ENCODE results near the gene PRRC2C. TPM values are rescaled to one million over a fixed set of nuclear protein-coding genes. Genes with fewer than 3 reads are reported as not detected.

Gene PRRC2C
- total and polyA plus RNA-seq, 2 experiments from 2014 or later, result 186 to 368 TPM

DNA sequence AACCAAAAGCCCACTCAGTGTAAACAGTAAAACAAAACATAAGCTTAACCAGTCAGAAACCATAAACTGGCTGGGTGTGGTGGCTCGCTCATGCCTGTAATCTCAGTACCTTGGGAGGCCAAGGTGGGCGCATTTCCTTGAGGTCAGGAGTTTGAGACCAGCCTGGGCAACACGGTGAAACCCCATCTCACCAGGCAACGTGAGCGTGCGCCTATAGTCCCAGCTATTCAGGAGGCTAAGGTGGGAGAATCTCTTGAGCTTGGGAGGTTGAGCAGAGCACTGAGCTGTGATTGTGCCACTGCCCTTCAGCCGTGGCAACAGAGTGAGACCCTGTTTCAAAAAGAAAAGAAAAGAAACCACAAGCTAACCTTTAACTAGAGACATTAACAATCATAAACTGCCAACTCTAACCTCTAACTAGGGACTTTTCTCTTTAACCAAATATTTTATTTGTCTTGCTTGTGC, 13.1 kb upstream of the PRRC2C start:
- ATAC-seq, result no peak
- no peak overlapping the region for H3K4me2 ChIP-seq
- Mint-ChIP-seq H3K4me1 (no peaks in the 10 kb centered on the region), H3K27me3 (ENCODE audit: insufficient read depth, low read depth, poor library complexity) (no peaks in the 10 kb centered on the region), H3K27ac (no peak overlapping the region), H3K4me3 (no peak overlapping the region), H3K36me3 (ENCODE audit: low read depth) (no peaks in the 10 kb centered on the region), H3K9me3 (no peaks in the 10 kb centered on the region; the same call in 2 of the 3 replicates)
- no peaks in the 10 kb centered on the region for H3K79me2 ChIP-seq (replicated peaks; ENCODE audit: insufficient read depth)
- no peaks in the 10 kb centered on the region for H4K20me1 ChIP-seq (replicated peaks; ENCODE audit: insufficient read depth)
- no peaks in the 10 kb centered on the region for H3K36me3 ChIP-seq (ENCODE audit: insufficient read depth)
- H3K27ac ChIP-seq (ENCODE audit: low read depth), result no peak overlapping the region
- H3K27me3 ChIP-seq (ENCODE audit: insufficient read depth), result no peaks in the 10 kb centered on the region
- no peak for TF ChIP-seq ZNF331 (CRISPR knock-in tag; IDR thresholded peaks at IDR 0.05; ENCODE audit: low read depth)
- TF ChIP-seq, protein P1, sequence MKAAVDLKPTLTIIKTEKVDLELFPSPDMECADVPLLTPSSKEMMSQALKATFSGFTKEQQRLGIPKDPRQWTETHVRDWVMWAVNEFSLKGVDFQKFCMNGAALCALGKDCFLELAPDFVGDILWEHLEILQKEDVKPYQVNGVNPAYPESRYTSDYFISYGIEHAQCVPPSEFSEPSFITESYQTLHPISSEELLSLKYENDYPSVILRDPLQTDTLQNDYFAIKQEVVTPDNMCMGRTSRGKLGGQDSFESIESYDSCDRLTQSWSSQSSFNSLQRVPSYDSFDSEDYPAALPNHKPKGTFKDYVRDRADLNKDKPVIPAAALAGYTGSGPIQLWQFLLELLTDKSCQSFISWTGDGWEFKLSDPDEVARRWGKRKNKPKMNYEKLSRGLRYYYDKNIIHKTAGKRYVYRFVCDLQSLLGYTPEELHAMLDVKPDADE (IDR thresholded peaks at IDR 0.05), result no peak
- no peak for TF ChIP-seq CREB1 (CRISPR knock-in tag; IDR thresholded peaks at IDR 0.05; ENCODE audit: low read depth)
- TF ChIP-seq NANOG (IDR thresholded peaks at IDR 0.05; ENCODE audit: borderline replicate concordance), result no peak
- TF ChIP-seq, protein P2, sequence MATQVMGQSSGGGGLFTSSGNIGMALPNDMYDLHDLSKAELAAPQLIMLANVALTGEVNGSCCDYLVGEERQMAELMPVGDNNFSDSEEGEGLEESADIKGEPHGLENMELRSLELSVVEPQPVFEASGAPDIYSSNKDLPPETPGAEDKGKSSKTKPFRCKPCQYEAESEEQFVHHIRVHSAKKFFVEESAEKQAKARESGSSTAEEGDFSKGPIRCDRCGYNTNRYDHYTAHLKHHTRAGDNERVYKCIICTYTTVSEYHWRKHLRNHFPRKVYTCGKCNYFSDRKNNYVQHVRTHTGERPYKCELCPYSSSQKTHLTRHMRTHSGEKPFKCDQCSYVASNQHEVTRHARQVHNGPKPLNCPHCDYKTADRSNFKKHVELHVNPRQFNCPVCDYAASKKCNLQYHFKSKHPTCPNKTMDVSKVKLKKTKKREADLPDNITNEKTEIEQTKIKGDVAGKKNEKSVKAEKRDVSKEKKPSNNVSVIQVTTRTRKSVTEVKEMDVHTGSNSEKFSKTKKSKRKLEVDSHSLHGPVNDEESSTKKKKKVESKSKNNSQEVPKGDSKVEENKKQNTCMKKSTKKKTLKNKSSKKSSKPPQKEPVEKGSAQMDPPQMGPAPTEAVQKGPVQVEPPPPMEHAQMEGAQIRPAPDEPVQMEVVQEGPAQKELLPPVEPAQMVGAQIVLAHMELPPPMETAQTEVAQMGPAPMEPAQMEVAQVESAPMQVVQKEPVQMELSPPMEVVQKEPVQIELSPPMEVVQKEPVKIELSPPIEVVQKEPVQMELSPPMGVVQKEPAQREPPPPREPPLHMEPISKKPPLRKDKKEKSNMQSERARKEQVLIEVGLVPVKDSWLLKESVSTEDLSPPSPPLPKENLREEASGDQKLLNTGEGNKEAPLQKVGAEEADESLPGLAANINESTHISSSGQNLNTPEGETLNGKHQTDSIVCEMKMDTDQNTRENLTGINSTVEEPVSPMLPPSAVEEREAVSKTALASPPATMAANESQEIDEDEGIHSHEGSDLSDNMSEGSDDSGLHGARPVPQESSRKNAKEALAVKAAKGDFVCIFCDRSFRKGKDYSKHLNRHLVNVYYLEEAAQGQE (IDR thresholded peaks at IDR 0.05; ENCODE audit: unreplicated experiment), result no peak
- TF ChIP-seq, protein P3, sequence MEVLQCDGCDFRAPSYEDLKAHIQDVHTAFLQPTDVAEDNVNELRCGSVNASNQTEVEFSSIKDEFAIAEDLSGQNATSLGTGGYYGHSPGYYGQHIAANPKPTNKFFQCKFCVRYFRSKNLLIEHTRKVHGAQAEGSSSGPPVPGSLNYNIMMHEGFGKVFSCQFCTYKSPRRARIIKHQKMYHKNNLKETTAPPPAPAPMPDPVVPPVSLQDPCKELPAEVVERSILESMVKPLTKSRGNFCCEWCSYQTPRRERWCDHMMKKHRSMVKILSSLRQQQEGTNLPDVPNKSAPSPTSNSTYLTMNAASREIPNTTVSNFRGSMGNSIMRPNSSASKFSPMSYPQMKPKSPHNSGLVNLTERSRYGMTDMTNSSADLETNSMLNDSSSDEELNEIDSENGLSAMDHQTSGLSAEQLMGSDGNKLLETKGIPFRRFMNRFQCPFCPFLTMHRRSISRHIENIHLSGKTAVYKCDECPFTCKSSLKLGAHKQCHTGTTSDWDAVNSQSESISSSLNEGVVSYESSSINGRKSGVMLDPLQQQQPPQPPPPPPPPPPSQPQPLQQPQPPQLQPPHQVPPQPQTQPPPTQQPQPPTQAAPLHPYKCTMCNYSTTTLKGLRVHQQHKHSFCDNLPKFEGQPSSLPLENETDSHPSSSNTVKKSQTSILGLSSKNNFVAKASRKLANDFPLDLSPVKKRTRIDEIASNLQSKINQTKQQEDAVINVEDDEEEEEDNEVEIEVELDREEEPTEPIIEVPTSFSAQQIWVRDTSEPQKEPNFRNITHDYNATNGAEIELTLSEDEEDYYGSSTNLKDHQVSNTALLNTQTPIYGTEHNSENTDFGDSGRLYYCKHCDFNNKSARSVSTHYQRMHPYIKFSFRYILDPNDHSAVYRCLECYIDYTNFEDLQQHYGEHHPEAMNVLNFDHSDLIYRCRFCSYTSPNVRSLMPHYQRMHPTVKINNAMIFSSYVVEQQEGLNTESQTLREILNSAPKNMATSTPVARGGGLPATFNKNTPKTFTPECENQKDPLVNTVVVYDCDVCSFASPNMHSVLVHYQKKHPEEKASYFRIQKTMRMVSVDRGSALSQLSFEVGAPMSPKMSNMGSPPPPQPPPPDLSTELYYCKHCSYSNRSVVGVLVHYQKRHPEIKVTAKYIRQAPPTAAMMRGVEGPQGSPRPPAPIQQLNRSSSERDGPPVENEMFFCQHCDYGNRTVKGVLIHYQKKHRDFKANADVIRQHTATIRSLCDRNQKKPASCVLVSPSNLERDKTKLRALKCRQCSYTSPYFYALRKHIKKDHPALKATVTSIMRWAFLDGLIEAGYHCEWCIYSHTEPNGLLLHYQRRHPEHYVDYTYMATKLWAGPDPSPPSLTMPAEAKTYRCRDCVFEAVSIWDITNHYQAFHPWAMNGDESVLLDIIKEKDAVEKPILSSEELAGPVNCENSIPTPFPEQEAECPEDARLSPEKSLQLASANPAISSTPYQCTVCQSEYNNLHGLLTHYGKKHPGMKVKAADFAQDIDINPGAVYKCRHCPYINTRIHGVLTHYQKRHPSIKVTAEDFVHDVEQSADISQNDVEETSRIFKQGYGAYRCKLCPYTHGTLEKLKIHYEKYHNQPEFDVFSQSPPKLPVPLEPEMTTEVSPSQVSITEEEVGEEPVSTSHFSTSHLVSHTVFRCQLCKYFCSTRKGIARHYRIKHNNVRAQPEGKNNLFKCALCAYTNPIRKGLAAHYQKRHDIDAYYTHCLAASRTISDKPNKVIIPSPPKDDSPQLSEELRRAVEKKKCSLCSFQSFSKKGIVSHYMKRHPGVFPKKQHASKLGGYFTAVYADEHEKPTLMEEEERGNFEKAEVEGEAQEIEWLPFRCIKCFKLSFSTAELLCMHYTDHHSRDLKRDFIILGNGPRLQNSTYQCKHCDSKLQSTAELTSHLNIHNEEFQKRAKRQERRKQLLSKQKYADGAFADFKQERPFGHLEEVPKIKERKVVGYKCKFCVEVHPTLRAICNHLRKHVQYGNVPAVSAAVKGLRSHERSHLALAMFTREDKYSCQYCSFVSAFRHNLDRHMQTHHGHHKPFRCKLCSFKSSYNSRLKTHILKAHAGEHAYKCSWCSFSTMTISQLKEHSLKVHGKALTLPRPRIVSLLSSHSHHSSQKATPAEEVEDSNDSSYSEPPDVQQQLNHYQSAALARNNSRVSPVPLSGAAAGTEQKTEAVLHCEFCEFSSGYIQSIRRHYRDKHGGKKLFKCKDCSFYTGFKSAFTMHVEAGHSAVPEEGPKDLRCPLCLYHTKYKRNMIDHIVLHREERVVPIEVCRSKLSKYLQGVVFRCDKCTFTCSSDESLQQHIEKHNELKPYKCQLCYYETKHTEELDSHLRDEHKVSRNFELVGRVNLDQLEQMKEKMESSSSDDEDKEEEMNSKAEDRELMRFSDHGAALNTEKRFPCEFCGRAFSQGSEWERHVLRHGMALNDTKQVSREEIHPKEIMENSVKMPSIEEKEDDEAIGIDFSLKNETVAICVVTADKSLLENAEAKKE (CRISPR knock-in tag; IDR thresholded peaks at IDR 0.05), result no peak
- TF ChIP-seq POLR2AphosphoS5 (IDR thresholded peaks at IDR 0.05; ENCODE audit: low read depth), result no peak
- TF ChIP-seq JUNB (IDR thresholded peaks at IDR 0.05; ENCODE audit: unreplicated experiment), result no peak
- no peak for TF ChIP-seq EZH2 (IDR thresholded peaks at IDR 0.05; ENCODE audit: low read depth, unreplicated experiment)
- no peak for TF ChIP-seq EZH2phosphoT487 (IDR thresholded peaks at IDR 0.05; ENCODE audit: unreplicated experiment)
- TF ChIP-seq, protein P4, sequence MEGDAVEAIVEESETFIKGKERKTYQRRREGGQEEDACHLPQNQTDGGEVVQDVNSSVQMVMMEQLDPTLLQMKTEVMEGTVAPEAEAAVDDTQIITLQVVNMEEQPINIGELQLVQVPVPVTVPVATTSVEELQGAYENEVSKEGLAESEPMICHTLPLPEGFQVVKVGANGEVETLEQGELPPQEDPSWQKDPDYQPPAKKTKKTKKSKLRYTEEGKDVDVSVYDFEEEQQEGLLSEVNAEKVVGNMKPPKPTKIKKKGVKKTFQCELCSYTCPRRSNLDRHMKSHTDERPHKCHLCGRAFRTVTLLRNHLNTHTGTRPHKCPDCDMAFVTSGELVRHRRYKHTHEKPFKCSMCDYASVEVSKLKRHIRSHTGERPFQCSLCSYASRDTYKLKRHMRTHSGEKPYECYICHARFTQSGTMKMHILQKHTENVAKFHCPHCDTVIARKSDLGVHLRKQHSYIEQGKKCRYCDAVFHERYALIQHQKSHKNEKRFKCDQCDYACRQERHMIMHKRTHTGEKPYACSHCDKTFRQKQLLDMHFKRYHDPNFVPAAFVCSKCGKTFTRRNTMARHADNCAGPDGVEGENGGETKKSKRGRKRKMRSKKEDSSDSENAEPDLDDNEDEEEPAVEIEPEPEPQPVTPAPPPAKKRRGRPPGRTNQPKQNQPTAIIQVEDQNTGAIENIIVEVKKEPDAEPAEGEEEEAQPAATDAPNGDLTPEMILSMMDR (conservative IDR thresholded peaks at IDR 0.05; ENCODE audit: low read depth in 2 of 2), result no peak
- no peak for TF ChIP-seq ZNF114 (CRISPR knock-in tag; IDR thresholded peaks at IDR 0.05)
- no peak for TF ChIP-seq STAT1 (IDR thresholded peaks at IDR 0.05; ENCODE audit: unreplicated experiment)
- peak overlapping the region; percentile 20 for H2AFZ ChIP-seq
- no peak for DNase-seq (ENCODE audit: low spot score)
- no peak overlapping the region for H3K4me3 ChIP-seq
- H3K4me1 ChIP-seq (ENCODE audit: insufficient read depth), result no peaks in the 10 kb centered on the region
- no peaks in the 10 kb centered on the region for H3F3A ChIP-seq (replicated peaks; ENCODE audit: low read depth)
- no peaks in the 10 kb centered on the region for H3K9me2 ChIP-seq (ENCODE audit: insufficient read depth)
